Tracheal epithelial cell (primary cell): ENCODE data around the gene ZNF543. TPM values are rescaled to one million over a fixed set of nuclear protein-coding genes. Genes with fewer than 3 reads are reported as not detected.

ENCODE experiments used
- total RNA-seq: library from RNA; depleted of rRNA; stranded (reverse); fragments of >200 nt; gene quantifications from 2 replicates; pipeline ENCODE4 v1.2.1, GENCODE V29; 2014

ZNF543 gene
- 10.4 and 11.3 TPM in 2 replicates for total RNA-seq

DNA sequence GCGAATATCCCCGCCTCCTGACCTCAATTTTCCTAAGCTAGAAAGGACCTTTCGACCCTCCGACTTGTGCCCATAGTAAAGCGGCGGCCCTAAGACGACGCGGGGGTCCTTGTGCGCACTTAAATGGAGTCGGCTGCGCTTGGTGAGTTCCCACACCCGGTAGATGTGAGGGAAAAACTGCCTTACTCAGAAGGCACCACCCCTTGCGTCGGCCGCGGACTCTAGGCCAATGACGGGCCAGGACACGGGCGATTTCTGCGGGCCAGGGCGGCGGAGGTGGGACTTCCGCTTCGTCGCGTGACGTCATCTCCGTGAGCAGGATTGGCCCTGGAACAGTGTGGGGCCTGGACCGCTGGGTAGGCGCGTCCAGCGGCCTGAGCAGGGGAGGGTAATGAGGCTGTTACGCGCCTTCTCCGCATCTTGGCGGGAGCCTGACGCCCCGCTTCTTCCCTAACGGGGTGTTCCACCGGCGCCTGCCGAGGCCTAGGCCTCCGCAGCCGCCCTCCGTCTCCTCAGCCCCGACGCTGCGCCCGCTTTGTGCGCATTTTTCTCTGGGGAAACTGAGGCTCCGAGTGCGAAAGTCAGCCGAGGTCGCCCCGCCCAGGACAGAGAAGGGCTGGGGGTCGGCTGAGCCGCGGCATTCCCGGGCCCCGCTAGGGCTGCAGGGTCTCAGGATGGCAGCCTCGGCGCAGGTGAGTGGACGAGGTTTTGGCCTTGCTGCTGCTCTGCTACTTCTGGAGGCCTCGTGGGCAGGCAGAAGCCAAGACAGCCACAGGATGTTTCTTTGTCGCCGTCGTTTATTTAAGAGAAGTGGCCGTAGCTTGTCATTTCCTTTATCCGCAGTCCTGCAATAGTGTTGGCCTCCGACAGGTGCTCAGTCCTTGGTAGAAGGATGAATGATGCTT, at the start of gene ZNF543:
ZNF543 (plus strand) TSS at position 293 of the 905 bp plus-strand sequence; CDS start at position 675, 382 bp downstream.

DNA sequence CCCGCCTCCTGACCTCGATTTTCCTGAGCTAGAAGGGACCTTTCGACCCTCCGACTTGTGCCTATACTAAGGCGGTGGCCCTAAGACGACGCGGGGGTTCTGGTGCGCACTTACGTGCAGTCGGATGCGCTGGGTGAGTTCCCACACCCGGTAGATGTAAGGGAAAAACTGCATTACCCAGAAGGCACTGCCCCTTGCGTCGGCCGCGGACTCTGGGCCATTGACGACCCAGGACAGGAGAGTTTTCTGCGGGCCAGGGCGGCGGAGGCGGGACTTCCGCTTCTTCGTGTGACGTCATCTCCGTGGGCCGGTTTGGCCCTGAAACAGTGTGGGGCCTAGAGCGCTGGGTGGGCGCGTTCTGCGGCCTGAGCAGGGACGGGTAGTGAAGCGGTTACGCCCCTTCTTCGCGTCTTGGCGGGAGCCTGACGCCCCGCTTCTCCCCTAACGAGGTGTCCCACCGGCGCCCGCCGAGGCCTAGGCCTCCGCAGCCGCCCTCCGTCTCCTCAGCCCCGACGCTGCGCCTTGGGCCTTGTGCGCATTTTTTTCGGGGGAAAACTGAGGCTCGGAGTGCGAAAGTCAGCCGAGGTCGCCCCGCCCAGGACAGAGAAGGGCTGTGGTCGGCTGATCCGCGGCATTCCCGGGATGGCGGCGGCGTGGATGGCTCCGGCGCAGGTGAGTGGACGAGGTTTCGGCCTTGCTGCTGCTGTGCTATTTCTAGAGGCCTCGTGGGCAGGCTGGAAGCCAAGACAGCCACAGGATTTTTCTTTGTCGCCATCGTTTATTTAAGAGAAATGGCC, 39.9 kb upstream of the ZNF543 start, which contains the start of gene ZNF460:
ZNF460 (plus strand) TSS at position 321 of the 797 bp plus-strand sequence; CDS start at position 643, 322 bp downstream.

GRCh38 chr19:57350877-57351805, 30.9 kb downstream of the ZNF543 start, which contains the start of gene ZNF304:
Gene ZNF304 (plus strand): TSS chr19:57351271. CDS start chr19:57351665, 394 bp downstream.

GRCh38 chr19:57362997-57363687, 42.9 kb downstream of the ZNF543 start, which contains the start of the genes TRAPPC2B and ZNF547:
Gene TRAPPC2B (plus strand): TSS chr19:57363551. CDS start chr19:57364834, 1,283 bp downstream.
Gene ZNF547 (plus strand): TSS chr19:57363551. CDS start chr19:57368556, 5,005 bp downstream.

Other genes with a start within 250 kb of the ZNF543 start
- gene USP29, start 200.5 kb upstream of the ZNF543 start, total RNA-seq: not detected in 2 replicates
- gene ZIM3, start 175.3 kb upstream of the ZNF543 start, total RNA-seq: not detected in 2 replicates
- not detected in 2 replicates for gene DUXA, start 153.0 kb upstream of the ZNF543 start, total RNA-seq
- gene ZNF264, start 129.0 kb upstream of the ZNF543 start, total RNA-seq: 46.5 and 70.4 TPM in 2 replicates
- gene AURKC, start 89.4 kb upstream of the ZNF543 start, total RNA-seq: 0.48 and 0.85 TPM in 2 replicates
- gene ZNF805, start 79.8 kb upstream of the ZNF543 start, total RNA-seq: 26.4 and 30.8 TPM in 2 replicates
- gene ZNF460, start 40.0 kb upstream of the ZNF543 start, total RNA-seq: 97.6 and 134 TPM in 2 replicates
- 8.9 and 10.9 TPM in 2 replicates for gene ZNF304, start 30.8 kb downstream of the ZNF543 start, total RNA-seq
- 13.0 and 18.3 TPM in 2 replicates for gene TRAPPC2B, start 43.1 kb downstream of the ZNF543 start, total RNA-seq
- 1.3 and 3.1 TPM in 2 replicates for gene ZNF547, start 43.1 kb downstream of the ZNF543 start, total RNA-seq
- gene ZNF548, start 69.4 kb downstream of the ZNF543 start, total RNA-seq: 16.9 and 26.2 TPM in 2 replicates
- 6.8 and 8.0 TPM in 2 replicates for gene ZNF17, start 90.7 kb downstream of the ZNF543 start, total RNA-seq
- gene ZNF749, start 114.9 kb downstream of the ZNF543 start, total RNA-seq: 15.3 and 20.0 TPM in 2 replicates
- gene VN1R1, start 136.7 kb downstream of the ZNF543 start, total RNA-seq: 0.21 and 0.24 TPM in 2 replicates
- gene ZNF772, start 157.1 kb downstream of the ZNF543 start, total RNA-seq: 13.7 and 14.1 TPM in 2 replicates
- gene ZNF419, start 167.3 kb downstream of the ZNF543 start, total RNA-seq: 12.3 and 20.5 TPM in 2 replicates
- 16.9 and 17.7 TPM in 2 replicates for gene ZNF773, start 179.5 kb downstream of the ZNF543 start, total RNA-seq
- gene ZNF549, start 206.9 kb downstream of the ZNF543 start, total RNA-seq: 4.6 and 6.8 TPM in 2 replicates
- 7.0 and 8.2 TPM in 2 replicates for gene ZNF550, start 239.4 kb downstream of the ZNF543 start, total RNA-seq